ENCODE results near the gene CAPN8.

The CAPN8 gene

GRCh38 chr1:223702735-223703667, 37.5 kb upstream of the CAPN8 start:
- no peak for DNase-seq (ENCODE audit: low read depth)

- no peak for DNase-seq (ENCODE audit: low read depth)
These were observed 35.6 kb upstream of the CAPN8 start for GRCh38 chr1:223700942-223701637.

GRCh38 chr1:223700388-223700918, 35.0 kb upstream of the CAPN8 start:
- DNase-seq (ENCODE audit: low read depth), result no peak

GRCh38 chr1:223695941-223696340, 30.4 kb upstream of the CAPN8 start:
- no peak for DNase-seq (ENCODE audit: low read depth)

DNA sequence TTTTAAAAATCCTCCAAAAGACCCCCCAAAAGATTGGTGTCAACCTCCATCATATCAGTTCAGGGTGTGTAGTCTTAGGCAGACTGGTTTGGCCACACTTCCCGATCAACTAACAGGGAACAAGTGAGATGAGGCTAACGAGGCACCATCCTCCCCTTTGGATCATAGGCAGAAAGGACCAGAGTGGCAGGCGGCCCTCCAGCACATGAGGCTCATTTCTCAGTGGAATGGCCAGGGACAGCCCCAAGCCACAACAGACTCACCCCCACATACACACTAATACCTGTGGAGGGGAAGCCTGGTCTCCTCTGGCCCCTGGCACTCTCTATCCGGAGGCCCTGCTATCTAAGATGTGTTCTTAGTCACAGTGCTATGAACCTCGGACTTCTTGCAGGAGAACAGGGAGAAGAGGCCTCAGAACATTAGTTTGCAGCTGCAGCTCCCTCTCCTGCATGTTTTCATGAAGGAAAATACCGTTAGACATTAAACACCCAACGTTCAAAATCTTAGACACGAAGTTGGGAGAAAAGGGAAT, 29.6 kb upstream of the CAPN8 start:
- DNase-seq (ENCODE audit: low read depth), result no peak

GRCh38 chr1:223691121-223691520, 25.6 kb upstream of the CAPN8 start:
- no peak for DNase-seq (ENCODE audit: low read depth)

DNA sequence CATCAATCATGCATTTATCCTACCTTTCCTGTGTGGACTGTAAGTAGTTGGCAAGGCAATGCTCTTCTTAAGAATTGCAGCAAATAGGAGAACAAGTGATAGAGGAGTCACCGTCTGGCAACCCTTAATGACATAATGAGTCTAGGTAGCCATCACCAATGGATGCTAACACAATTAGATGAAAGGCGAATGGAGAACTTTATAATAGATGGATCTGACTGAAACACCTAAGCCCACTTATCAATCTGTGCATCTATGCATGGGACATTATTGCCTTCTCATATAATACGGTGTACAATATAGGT, 18.9 kb upstream of the CAPN8 start:
- no peak for DNase-seq (ENCODE audit: low read depth)

DNA sequence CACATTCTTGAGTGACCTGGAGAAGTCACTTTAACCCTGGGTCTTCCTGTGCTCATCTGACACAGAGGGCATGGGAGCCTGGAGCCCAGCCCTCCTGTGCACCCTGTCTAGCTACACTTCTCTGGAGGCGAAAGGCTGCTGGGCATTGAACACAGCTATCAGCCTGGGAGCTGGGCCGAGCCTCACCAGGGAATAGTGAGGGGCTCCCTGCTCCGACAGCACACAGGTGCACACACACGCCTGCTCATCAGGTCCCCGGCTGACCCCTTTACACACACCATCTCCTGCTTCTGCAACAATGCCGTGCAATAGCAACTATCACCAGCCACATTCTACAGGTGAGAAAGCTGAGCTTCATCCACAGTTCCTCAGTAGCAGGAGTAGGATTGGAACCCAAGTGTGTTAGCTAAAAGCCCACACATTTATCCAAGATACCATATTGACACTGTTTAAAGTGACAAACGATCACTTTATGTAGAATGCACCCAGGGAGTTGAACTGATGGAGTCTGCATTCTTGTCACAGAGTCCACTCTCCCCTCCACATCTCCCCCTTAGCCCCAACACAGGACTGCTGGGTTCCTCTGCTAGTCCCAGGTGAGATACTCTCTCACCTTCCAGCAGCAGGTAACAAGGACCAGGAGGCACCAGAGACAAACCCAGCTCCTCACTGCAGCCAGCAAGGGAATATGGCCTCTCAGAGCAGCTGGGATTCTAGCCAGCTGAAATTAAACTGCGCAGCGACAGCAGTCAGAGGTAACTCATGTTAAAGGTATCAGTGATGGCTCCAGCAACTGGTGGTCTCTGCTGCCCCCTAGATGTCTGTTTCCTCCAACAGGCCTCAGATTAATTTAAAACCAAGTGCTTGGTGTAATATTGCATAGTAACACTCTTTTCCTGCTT, 18.3 kb upstream of the CAPN8 start:
- DNase-seq (ENCODE audit: low read depth), result peak; percentile 18

DNA sequence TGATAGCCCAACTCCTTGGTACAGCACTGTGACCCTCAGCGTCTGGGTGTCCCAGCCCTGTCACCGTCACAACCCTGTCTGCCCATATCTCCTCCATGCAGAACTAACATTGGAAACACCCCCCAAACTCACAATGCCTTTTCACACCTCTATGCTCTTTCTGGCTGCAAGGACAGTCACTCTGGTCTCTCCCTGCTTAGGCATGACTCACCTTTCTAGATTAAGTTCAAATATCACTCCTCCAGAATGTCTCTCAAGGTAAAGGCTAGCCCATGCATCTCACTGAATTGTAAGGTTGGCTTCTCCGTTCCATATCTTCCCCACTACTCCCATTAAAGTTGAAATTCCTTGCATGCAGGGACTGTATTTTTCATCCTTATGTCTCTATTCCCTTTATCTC, 17.0 kb upstream of the CAPN8 start:
- no peak for DNase-seq (ENCODE audit: low read depth)

DNA sequence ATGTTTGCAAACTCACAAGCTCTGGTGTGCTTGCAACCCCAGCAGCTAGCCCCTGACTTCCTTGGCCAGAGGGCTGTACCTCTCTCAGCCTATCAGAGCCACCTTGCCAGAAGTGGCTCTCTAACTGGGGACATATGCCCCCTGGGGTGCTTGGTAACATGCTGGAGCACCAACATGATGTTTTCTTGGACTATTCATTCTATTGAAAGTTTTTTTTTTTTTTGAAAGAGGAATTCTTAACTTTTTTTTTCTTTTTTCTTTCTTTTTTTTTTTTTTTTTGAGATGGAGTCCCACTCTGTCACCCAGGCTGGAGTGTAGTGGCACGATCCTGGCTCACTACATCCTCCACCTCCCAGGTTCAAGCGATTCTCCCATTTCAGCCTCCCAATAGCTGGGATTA, 14.7 kb upstream of the CAPN8 start:
- no peak for DNase-seq (ENCODE audit: low read depth)

- no peak for DNase-seq (ENCODE audit: low read depth)
These were observed 13.3 kb upstream of the CAPN8 start for GRCh38 chr1:223678841-223679240.

DNA sequence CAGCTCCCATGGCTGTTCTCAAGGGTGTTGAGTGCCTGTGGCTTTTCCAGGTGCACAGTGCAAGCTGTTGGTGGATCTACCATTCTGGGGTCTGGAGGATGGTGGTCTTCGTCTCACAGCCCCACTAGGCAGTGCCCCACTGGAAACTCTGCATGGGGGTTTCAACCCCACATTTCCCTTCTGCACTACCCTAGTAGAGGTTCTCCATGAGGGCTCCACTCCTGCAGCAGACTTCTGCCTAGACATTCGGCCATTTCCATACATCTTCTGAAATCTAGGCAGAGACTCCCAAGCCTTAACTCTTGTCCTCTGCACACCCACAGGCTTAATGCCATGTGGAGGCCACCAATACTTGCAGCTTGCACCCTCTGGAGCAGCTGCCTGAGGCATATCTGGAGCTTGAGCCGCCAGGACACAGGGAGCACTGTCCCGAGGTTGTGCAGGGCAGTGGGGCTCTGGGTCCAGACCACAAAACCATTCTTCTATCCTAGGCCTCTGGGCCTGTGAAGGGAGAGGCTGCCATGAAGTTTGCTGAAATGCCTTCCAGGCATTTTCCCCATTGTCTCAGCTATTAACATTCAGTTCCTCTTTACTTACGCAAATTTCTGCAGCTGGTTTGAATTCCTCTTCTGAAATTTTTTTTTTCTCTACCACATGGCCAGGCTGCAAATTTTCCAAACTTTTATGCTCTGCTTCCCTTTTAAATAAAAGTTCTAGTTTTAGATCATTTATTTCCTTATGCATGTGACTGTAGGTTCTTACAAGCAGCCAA, 8.8 kb upstream of the CAPN8 start:
- DNase-seq (ENCODE audit: low read depth), result no peak

- no peak for DNase-seq (ENCODE audit: low read depth)
These were observed 5.1 kb upstream of the CAPN8 start for GRCh38 chr1:223670458-223671159.

GRCh38 chr1:223669003-223669795, 3.7 kb upstream of the CAPN8 start:
- no peak for DNase-seq (ENCODE audit: low read depth)

DNA sequence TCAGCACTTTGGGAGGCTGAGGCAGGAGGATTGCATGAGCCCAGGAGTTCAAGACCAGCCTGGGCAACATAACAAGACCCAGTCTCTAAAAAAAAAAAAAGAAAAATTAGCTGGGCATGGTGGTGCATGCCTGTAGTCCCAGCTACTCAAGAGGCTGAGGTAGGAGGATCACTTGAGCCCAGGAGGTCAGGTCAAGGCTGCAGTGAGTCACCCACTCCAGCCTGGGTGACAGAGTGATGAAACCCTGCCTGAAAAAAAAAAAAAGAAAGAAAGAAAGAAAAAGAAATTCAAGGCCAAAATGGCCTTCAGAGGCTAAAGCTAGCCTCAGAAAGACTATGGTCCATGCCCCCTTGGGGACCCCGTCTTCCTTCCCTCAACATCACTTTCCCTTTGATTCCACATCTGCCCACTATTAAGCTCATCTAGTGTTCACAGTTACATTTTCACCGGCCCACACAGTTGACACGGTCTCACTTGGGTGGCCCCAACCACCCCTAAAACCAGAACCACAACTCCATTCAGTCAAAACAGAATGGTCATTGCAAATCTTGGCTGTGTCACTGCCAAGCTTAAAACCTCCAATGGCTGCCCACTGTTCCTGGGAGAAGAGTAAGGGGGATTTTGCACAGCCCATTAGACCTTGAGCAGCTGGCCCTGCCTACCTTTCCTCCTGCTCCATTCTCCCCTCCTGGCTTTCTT, 2.1 kb upstream of the CAPN8 start:
- DNase-seq (ENCODE audit: low read depth), result no peak

- no peak for DNase-seq (ENCODE audit: low read depth)
These were observed 1.4 kb downstream of the CAPN8 start for GRCh38 chr1:223664106-223664505.

DNA sequence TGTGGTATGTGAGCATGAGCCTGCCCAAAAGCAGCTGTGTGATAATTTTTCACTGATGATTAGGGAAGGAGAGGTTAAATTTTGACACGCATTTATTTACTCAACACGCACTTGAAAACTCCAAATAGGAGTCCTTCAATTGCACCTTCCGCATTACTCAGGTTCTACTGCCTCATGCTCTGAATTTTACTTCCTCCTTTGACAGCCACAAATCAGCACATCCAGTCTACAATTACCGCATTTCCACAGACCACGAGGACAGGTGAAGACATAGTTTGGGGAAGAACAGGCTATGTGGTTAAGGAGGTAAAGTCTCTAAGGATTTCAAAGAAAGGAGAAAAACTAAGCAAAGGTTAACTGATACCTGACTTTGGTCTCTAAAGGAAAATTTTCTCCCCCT, 2.6 kb downstream of the CAPN8 start:
- no peak for DNase-seq (ENCODE audit: low read depth)

DNA sequence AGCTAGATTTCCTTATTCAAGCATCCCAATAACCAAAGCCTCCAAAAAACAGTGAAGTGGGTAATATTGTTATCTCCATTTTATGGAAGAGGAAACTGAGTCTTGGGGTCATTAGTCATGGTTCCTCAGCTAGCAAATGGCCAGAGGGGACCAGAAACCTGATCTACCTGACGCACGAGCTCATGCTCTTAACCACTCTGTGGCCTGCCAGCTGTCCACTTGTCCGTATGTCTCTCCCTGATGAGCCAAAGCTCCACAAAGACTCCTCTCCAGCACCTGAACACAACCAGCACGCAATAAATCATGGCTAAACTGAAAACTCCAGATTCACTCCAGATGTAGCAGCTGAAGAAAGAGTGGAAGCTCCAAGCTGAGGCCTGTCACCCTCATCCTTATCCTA, 5.8 kb downstream of the CAPN8 start:
- DNase-seq (ENCODE audit: low read depth), result no peak

DNA sequence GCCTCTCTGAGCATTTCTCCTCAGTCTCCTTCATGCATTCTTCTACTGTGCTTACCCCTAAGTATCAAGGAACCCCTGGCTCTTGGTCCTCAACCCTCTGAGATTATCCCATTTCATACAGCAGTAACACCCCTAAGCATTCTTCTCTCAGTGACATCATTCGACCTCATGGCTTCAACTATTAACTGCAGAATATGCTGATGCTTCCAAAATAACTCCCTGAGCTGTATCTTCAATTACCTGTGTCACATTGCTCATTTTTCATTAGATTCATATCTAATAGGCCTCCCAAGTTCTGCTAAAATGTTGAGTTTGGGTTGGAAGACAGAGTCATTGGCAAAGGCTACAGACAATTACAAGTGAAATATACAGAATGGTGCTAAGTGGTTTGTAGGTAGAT, 7.5 kb downstream of the CAPN8 start:
- no peak for DNase-seq (ENCODE audit: low read depth)
